ENCODE results near the gene PIBF1. TPM values are rescaled to one million over a fixed set of nuclear protein-coding genes. Genes with fewer than 3 reads are reported as not detected.
"Not testable (repeated sequence)": the region's sequence is repeated elsewhere in the genome, so short reads cannot be mapped to it uniquely, and the experiment has no call there.

PIBF1 gene
- total RNA-seq, 1 experiment from 2014 or later, result 12.1 TPM

DNA sequence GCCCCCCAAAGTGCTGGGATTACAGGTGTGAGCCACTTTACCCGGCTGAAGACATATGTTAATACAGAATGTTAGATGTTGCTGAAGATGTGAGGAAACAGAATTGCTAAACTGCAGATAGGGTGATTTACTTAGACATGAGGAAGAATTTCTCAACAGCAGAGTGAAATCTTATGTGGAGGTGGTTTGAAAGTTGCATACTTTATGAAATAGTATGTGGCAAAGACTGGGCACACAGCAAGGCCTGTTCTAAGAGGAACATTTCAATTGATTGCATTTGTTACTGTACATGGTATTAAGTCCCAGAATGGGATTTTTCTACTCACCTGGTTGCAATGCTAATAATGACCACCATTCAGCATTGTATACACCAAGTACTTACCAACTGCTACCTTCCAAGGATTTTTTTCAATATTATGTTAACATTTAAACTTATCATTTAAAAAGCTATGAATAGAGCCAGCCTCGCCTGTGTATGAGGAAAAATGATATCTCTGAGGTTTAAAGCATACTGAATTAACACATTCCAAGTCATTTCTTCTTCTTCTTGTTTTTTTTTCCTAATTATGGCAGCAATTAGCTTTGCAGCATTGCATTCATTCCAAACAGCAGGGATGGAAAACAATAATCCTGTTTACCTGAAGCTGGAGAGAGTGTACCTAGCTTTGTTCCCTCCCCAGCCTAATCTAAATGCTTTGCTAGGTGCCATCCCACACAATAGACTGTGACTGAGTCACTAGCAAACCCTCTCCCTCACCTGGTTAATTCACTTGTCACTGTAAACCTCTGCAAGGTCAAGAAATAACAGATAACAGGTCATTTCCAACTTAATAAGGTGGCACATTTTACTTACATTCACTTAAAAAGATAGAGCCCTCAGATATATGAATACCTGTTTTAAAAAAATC is 257.5 kb downstream of the PIBF1 start:
- DNase-seq (ENCODE audit: low read depth, low spot score), result no peak
- in situ Hi-C loops (cut with HindIII; ENCODE audit: low pct_unique_long_range_greater_than_20kb, low sequenced_read_pairs), result no loop called here

- DNase-seq (ENCODE audit: low read depth, low spot score), result no peak
- in situ Hi-C loops (cut with HindIII; ENCODE audit: low pct_unique_long_range_greater_than_20kb, low sequenced_read_pairs), result no loop called here
These were observed 258.6 kb downstream of the PIBF1 start for GRCh38 chr13:73040484-73040883.

DNA sequence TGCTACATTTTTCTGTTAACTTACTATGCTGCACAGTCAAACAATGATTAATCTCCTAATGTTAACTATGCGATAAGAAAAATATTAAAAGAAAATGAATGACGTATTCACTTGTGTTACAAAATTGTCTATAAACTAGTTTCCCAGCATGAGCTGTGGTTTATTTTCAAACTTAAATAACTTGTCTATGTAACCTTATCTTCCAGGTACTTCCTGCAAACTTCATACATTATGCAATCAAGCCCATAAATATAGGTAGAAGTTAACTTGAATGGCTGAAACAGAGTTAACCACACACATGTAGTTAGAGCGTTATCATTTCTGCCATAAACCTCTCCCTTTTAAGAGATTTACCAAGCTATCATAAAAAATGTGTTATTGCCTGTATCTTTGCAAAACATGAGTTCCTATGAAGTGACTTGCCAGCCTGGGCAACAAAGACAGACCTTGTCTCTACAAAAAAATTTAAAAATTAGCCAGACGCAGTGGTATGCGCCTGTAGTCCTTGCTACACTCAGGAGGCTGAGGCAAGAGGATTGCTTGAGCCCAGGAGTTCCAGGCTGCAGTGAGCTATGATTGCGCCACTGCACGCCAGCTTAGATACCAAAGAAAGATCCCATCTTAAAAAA is 259.1 kb downstream of the PIBF1 start:
- no peak for DNase-seq (ENCODE audit: low read depth, low spot score)
- in situ Hi-C loops (cut with HindIII; ENCODE audit: low pct_unique_long_range_greater_than_20kb, low sequenced_read_pairs), result no loop called here

- in situ Hi-C loops (cut with HindIII; ENCODE audit: low pct_unique_long_range_greater_than_20kb, low sequenced_read_pairs), result no loop called here
- DNase-seq (ENCODE audit: low read depth, low spot score), result no peak
These were observed 263.1 kb downstream of the PIBF1 start for GRCh38 chr13:73045031-73045430.

DNA sequence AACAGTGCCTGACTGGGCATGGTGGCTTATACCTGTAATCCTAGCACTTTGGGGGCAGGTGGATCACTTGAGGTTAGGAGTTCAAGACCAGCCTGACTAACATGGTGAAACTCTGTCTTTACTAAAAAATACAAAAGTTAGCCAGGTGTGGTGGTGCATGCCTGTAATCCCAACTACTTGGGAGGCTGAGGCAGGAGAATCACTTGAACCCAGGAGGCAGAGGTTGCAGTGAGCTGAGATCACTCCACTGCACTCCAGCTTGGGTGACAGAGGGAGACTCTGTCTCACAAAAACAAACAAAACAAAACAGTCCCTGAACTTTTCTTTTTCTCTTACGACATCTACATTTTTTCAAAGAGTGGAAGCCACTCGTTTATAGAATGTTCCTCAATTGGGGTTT is 266.7 kb downstream of the PIBF1 start:
- DNase-seq (ENCODE audit: low read depth, low spot score); in situ Hi-C loops (cut with HindIII; ENCODE audit: low pct_unique_long_range_greater_than_20kb, low sequenced_read_pairs): not testable (repeated sequence)

DNA sequence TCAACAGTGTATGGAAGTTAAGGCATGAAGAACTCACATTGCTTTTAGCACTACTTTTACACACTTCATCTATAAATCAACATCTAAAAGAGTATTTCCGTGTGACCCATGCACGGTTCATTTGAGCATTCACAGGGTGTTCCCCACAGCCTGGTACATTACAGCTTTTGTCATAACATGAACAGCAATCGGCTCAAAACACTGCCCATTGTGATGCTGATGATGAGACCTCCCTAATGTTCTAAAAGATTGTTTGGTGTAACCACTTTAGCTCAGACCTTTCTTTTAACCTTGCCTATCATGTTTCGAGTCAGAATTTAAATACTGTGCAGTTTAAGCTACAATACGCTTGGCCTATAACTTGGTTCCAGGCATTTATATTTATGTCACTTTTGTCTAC is 272.8 kb downstream of the PIBF1 start:
- in situ Hi-C loops (cut with HindIII; ENCODE audit: low pct_unique_long_range_greater_than_20kb, low sequenced_read_pairs), result no loop called here

DNA sequence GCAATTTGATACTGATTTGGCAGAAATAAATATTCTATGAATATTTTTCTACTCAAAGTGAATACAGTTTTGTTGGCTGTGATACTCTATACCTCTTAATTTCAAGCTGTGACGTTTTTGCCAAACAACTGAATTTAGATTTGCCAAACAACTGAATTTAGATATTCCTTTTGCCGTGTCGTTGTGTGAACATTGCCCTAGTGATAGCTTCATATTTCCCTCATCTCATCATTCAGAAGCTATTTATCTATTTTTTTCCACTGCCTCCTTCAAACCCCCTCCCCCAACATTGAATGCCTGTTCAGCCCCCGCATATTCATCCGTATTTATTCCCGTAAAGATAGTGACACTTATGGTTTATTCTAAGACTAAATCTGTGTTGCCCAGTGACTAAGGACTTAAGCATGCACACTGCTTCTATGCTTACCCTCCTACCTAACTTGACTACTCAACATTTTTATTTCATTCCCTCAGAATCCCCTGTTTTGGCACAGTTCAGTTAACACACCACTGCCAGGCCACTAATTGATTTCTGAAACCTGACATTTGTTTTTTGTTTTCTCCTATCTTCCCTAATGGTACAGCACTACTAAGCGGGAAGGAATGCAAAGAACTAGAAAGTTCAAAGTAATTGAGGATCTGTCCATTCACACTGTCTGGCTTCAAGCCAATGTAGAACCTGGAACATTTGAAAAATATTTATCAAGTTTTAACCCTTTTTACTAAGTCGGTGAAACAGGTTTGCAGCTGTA is 274.1 kb downstream of the PIBF1 start:
- in situ Hi-C loops (cut with HindIII; ENCODE audit: low pct_unique_long_range_greater_than_20kb, low sequenced_read_pairs), result no loop called here
- DNase-seq (ENCODE audit: low read depth, low spot score), result no peak

More for the DNA sequence above, 272.8 kb downstream of the PIBF1 start:
- no peak for DNase-seq (ENCODE audit: low read depth, low spot score)

GRCh38 chr13:73056565-73056962 is 274.6 kb downstream of the PIBF1 start:
- in situ Hi-C loops (cut with HindIII; ENCODE audit: low pct_unique_long_range_greater_than_20kb, low sequenced_read_pairs), result no loop called here
- DNase-seq (ENCODE audit: low read depth, low spot score), result no peak

GRCh38 chr13:73057284-73058063 is 275.5 kb downstream of the PIBF1 start:
- DNase-seq (ENCODE audit: low read depth, low spot score), result no peak
- in situ Hi-C loops (cut with HindIII; ENCODE audit: low pct_unique_long_range_greater_than_20kb, low sequenced_read_pairs), result no loop called here

GRCh38 chr13:73058064-73058313 is 276.1 kb downstream of the PIBF1 start:
- in situ Hi-C loops (cut with HindIII; ENCODE audit: low pct_unique_long_range_greater_than_20kb, low sequenced_read_pairs), result no loop called here
- DNase-seq (ENCODE audit: low read depth, low spot score), result no peak

DNA sequence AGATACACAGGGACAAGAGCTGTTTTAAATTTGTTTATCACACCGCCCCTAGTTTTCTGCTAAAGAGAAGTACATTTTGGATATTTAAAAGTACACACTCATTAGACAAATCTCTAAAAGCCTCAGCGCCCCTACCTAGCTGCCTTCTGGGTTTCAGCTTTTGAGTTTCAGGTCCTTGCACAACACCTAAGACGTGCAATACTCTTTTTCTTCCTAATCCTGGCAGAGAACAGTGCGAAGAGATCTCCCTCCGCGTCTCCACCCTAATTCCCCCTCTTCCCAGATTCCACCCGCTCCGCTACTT is 276.5 kb downstream of the PIBF1 start:
- in situ Hi-C loops (cut with HindIII; ENCODE audit: low pct_unique_long_range_greater_than_20kb, low sequenced_read_pairs), result no loop called here
- no peak for DNase-seq (ENCODE audit: low read depth, low spot score)

DNA sequence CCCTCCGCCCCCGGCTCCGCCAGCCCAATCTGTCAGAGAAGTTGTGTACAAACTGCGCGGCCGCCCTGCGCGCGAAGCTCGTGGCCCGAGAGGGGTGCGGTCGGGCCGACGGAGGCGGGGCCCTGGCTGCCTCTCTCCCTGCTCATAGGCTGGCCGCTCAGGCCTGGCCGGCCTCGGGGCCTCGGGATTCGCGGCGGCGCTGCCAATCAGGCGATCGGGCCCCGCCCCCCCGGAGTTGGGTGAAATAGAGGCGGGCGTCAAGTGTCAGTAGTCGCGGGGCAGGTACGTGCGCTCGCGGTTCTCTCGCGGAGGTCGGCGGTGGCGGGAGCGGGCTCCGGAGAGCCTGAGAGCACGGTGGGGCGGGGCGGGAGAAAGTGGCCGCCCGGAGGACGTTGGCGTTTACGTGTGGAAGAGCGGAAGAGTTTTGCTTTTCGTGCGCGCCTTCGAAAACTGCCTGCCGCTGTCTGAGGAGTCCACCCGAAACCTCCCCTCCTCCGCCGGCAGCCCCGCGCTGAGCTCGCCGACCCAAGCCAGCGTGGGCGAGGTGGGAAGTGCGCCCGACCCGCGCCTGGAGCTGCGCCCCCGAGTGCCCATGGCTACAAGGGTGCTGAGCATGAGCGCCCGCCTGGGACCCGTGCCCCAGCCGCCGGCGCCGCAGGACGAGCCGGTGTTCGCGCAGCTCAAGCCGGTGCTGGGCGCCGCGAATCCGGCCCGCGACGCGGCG is 277.0 kb downstream of the PIBF1 start, which contains the start of gene KLF5:
TSS of gene KLF5 (plus strand) at position 270 of the 724 bp plus-strand sequence. CDS start at position 593, 323 bp downstream.
- in situ Hi-C loops (cut with HindIII; ENCODE audit: low pct_unique_long_range_greater_than_20kb, low sequenced_read_pairs), result no loop called here

GRCh38 chr13:73059460-73060250 is 277.7 kb downstream of the PIBF1 start:
- peak; percentile 17 for DNase-seq (ENCODE audit: low read depth, low spot score)
- in situ Hi-C loops (cut with HindIII; ENCODE audit: low pct_unique_long_range_greater_than_20kb, low sequenced_read_pairs), result no loop called here

More for the DNA sequence above, 277.0 kb downstream of the PIBF1 start, which contains the start of gene KLF5:
- peak; percentile 95 for DNase-seq (ENCODE audit: low read depth, low spot score)

DNA sequence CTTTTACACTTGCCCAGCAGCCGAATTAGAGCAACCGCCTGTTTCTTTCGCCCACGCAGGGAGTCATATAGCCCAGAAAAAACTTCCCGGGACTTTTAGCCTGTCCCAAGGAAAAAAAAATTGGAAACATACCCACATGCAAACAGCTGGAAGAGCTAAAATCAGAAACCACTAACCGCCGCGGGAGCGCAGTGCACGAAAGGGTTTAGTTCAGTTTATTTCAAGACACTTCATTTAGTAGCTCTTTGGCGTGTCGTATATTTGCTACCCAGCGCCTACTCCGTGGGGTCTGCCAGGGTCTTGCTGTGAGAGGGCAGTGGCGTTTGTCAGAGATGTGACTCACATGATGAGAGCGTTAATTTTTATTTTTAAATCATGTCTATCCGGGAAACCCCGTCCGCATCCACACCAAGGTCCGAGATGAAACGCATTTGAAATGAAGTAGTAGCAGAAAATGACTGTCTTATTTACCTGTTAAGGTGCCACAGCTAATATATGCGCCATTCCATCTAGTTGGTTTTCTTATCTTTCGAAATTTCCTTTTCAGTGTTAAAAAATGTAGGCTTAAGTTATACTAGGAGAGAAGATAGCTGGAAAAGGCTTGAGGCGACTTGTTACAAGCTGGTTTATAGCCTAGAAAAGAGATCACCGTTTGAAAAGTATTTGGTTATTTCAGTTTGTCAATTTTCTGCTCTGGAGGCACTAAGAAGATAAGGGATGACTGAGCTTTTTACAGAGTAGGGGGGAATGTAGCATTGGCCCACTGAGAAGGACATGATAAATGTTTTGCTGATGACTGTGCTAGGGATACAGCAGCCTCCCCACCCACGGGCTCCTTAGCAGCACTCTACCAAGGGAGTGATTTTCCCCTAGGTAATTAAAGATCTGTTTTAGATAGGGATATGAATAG is 278.6 kb downstream of the PIBF1 start:
- DNase-seq (ENCODE audit: low read depth, low spot score), result no peak
- in situ Hi-C loops (cut with HindIII; ENCODE audit: low pct_unique_long_range_greater_than_20kb, low sequenced_read_pairs), result no loop called here

DNA sequence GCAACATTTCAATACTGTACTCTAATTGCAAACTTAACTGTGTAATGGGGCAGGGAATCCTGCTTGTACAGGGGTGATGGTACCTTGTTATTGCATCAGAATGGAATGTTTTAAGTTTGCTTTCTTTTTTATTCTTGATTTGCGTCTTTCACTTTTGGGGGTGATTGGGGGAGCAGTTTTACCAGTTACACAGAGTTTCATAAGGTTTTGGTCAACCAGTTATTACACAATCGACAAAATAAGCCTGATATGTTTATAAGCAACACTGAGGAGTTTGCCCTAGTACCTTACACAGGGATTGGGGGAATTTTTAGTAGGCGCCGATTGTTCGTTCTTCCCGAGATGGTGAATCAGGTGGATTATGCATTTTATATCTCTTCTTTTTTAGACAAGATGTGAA is 279.5 kb downstream of the PIBF1 start:
- no peak for DNase-seq (ENCODE audit: low read depth, low spot score)
- in situ Hi-C loops (cut with HindIII; ENCODE audit: low pct_unique_long_range_greater_than_20kb, low sequenced_read_pairs), result no loop called here

DNA sequence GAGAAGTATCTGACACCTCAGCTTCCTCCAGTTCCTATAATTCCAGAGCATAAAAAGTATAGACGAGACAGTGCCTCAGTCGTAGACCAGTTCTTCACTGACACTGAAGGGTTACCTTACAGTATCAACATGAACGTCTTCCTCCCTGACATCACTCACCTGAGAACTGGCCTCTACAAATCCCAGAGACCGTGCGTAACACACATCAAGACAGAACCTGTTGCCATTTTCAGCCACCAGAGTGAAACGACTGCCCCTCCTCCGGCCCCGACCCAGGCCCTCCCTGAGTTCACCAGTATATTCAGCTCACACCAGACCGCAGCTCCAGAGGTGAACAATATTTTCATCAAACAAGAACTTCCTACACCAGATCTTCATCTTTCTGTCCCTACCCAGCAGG is 279.9 kb downstream of the PIBF1 start:
- in situ Hi-C loops (cut with HindIII; ENCODE audit: low pct_unique_long_range_greater_than_20kb, low sequenced_read_pairs), result no loop called here
- DNase-seq (ENCODE audit: low read depth, low spot score), result no peak
